Left ventricle myocardium inferior (tissue), 1 donor: ENCODE data around the gene MACROD2. TPM values are rescaled to one million over a fixed set of nuclear protein-coding genes. Genes with fewer than 3 reads are reported as not detected.

ENCODE experiments used
- DNase-seq: peaks from one replicate; pipeline ENCODE4 v3.0.0-alpha.2; 2020
- H3K27ac ChIP-seq: fragments of 200-600 bp; replicated peaks from 2 replicates; pipeline ENCODE4 v1.8.0; 2021
- H3K27me3 ChIP-seq: fragments of 200-600 bp; 2 replicates; pipeline ENCODE4 v1.8.0; 2021; ENCODE audit warnings: low read depth
- H3K36me3 ChIP-seq: fragments of 200-600 bp; 2 replicates; pipeline ENCODE4 v1.8.0; 2021
- H3K4me1 ChIP-seq: fragments of 200-600 bp; 2 replicates; pipeline ENCODE4 v1.8.0; 2021
- H3K4me3 ChIP-seq: fragments of 200-600 bp; 2 replicates; pipeline ENCODE4 v1.8.0; 2021; ENCODE audit warnings: mild to moderate bottlenecking, moderate library complexity
- H3K9me3 ChIP-seq: fragments of 200-600 bp; replicated peaks from 2 replicates; pipeline ENCODE4 v1.8.0; 2021
- intact Hi-C: fragments of 100-400 bp; cut with micrococcal nuclease; formaldehyde crosslinking; loops from one replicate; pipeline ENCODE4 v1.11.0; 2022
- total RNA-seq: library from RNA; stranded (reverse); fragmentation: NEBNext Ultra II Directional; extraction: Animal tissue kit (Norgen Biotek cat#: 25700); gene quantifications from one replicate; pipeline ENCODE4 v1.2.1, GENCODE V29; 2021
- TF ChIP-seq, protein P1 (sequence below): fragments of 200-600 bp; IDR thresholded peaks from 2 replicates; pipeline ENCODE4 v1.8.0; 2021; ENCODE audit warnings: antibody characterized with exemption, mild to moderate bottlenecking, borderline replicate concordance
- donor health status: DM: no; HTN: yes; CAD: no; lungs with severe emphysema.

MACROD2 gene
- total RNA-seq, 1 donor from 2014 or later: 3.6 TPM

- TF ChIP-seq, protein P1, sequence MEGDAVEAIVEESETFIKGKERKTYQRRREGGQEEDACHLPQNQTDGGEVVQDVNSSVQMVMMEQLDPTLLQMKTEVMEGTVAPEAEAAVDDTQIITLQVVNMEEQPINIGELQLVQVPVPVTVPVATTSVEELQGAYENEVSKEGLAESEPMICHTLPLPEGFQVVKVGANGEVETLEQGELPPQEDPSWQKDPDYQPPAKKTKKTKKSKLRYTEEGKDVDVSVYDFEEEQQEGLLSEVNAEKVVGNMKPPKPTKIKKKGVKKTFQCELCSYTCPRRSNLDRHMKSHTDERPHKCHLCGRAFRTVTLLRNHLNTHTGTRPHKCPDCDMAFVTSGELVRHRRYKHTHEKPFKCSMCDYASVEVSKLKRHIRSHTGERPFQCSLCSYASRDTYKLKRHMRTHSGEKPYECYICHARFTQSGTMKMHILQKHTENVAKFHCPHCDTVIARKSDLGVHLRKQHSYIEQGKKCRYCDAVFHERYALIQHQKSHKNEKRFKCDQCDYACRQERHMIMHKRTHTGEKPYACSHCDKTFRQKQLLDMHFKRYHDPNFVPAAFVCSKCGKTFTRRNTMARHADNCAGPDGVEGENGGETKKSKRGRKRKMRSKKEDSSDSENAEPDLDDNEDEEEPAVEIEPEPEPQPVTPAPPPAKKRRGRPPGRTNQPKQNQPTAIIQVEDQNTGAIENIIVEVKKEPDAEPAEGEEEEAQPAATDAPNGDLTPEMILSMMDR: no peak
- no peak overlapping the region for H3K27ac ChIP-seq
- no peaks in the 10 kb centered on the region for H3K27me3 ChIP-seq
- H3K4me3 ChIP-seq: no peak overlapping the region
- no peaks in the 10 kb centered on the region for H3K4me1 ChIP-seq
- intact Hi-C loops: no loop called here
- no peak for DNase-seq
- no peaks in the 10 kb centered on the region for H3K9me3 ChIP-seq
- no peaks in the 10 kb centered on the region for H3K36me3 ChIP-seq
Observed at GRCh38 chr20:15834857-15835256, 1839.5 kb downstream of the MACROD2 start.

DNA sequence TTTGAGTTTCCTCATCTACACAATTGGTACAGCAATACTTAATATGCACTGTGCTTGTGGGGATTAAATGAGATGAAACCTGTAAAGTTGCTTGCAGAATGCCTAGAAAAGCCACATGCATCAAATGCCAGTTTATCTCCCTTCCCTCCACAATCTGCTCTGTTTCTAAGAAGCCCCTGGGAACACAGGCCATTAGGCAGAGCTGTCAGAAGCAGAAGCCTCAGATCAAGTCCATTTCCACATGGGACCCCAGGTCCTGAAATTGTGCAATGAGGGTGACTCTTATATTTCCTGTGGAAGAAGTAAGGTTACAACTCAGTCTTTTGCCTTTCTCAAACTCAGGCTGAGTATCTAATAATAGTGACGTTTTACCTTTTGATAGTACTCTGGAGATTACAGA is 1840.5 kb downstream of the MACROD2 start:
- no peak overlapping the region for H3K27ac ChIP-seq
- TF ChIP-seq, protein P1: no peak
- H3K36me3 ChIP-seq: no peaks in the 10 kb centered on the region
- intact Hi-C loops: no loop called here
- no peak overlapping the region for H3K4me3 ChIP-seq
- H3K9me3 ChIP-seq: no peaks in the 10 kb centered on the region
- H3K27me3 ChIP-seq: no peaks in the 10 kb centered on the region
- DNase-seq: no peak
- no peaks in the 10 kb centered on the region for H3K4me1 ChIP-seq

DNA sequence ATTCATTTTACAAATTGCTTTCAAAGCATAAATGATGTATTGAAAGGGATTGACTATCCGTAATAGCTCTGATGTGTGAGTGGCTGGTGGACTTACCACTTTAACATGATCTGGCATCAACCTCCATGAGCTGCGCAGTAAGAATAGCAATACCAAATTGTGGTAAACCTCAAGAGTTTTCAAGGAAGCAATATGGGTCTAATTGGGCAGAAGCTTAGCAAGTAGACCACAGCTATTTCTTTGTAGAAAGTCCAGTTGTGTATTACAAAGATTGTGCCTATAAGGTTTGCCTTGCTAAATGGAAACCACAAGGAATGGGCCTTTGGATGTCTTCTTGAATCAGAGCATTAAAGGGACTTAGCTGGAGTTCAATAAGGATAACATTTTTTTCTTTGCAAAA is 1841.3 kb downstream of the MACROD2 start:
- Histone ChIP-seq H3K27me3 (no peaks in the 10 kb centered on the region), H3K4me3 (no peak overlapping the region), H3K4me1 (no peaks in the 10 kb centered on the region), H3K9me3 (no peaks in the 10 kb centered on the region), H3K27ac (no peak overlapping the region), H3K36me3 (no peaks in the 10 kb centered on the region)
- intact Hi-C loops: no loop called here
- DNase-seq: no peak
- TF ChIP-seq, protein P1: no peak

DNA sequence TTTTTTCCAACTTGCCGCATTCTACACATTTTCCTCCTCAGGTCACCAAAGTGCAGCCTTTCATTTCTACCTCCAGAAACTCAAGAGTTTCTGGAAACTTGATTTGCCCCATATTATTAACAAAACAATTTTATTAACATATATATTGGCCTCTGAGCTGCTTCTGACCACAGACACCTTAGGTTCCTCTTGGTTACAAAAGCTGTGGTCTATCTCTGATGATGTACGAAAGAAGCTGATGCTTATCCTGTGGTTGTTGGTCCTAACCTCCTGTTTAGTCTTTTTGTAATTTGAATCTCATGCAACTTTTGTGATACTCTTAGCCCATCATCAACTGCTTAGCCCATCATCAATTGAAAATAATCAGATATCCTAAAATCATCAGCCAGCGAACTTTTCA is 1842.2 kb downstream of the MACROD2 start:
- Histone ChIP-seq H3K27ac (no peak overlapping the region), H3K9me3 (no peaks in the 10 kb centered on the region), H3K4me3 (no peak overlapping the region), H3K27me3 (no peaks in the 10 kb centered on the region), H3K36me3 (no peaks in the 10 kb centered on the region), H3K4me1 (no peaks in the 10 kb centered on the region)
- no peak for DNase-seq
- TF ChIP-seq, protein P1: no peak
- intact Hi-C loops: no loop called here

- no peak for DNase-seq
- H3K4me3 ChIP-seq: no peak overlapping the region
- no peaks in the 10 kb centered on the region for H3K27me3 ChIP-seq
- H3K36me3 ChIP-seq: no peaks in the 10 kb centered on the region
- no peak overlapping the region for H3K27ac ChIP-seq
- no peaks in the 10 kb centered on the region for H3K4me1 ChIP-seq
- H3K9me3 ChIP-seq: no peaks in the 10 kb centered on the region
- TF ChIP-seq, protein P1: no peak
- intact Hi-C loops: no loop called here
Observed at GRCh38 chr20:15838466-15838865, 1843.2 kb downstream of the MACROD2 start.
